ENCODE results near the gene MAPK4. TPM values are rescaled to one million over a fixed set of nuclear protein-coding genes. Genes with fewer than 3 reads are reported as not detected.

MAPK4 gene
- total RNA-seq, 1 experiment from 2014 or later = 4.2 TPM

- POLR2A ChIA-PET = no interaction called here
- H3K4me3 Mint-ChIP-seq = no peak overlapping the region
- CTCF ChIA-PET = interaction anchor here (1.0 to 1.9 kb wide), 2 partner anchors 9 to 213 kb away, joined by 3 to 5 read pairs; no protein-coding TSS in a partner anchor
- TF ChIP-seq ETV6 (CRISPR knock-in tag; IDR thresholded peaks at IDR 0.05) = no peak
- TF ChIP-seq MLX (CRISPR knock-in tag; IDR thresholded peaks at IDR 0.05) = no peak
- no peak for TF ChIP-seq ATF6 (CRISPR knock-in tag; IDR thresholded peaks at IDR 0.05)
- no peak for TF ChIP-seq OVOL2 (CRISPR knock-in tag; IDR thresholded peaks at IDR 0.05; ENCODE audit: borderline replicate concordance)
- no peak for TF ChIP-seq USF2 (CRISPR knock-in tag; IDR thresholded peaks at IDR 0.05)
- no peak for TF ChIP-seq NFATC4 (CRISPR knock-in tag; IDR thresholded peaks at IDR 0.05)
- no peak for TF ChIP-seq ESRRA (CRISPR knock-in tag; IDR thresholded peaks at IDR 0.05; ENCODE audit: borderline replicate concordance)
- no peak for TF ChIP-seq ZNF512 (CRISPR knock-in tag; IDR thresholded peaks at IDR 0.05; ENCODE audit: borderline replicate concordance)
- no peak for TF ChIP-seq SMAD3 (CRISPR knock-in tag; IDR thresholded peaks at IDR 0.05; ENCODE audit: borderline replicate concordance)
- TF ChIP-seq MXD4 (CRISPR knock-in tag; IDR thresholded peaks at IDR 0.05; ENCODE audit: borderline replicate concordance) = no peak
- TF ChIP-seq PRRX2 (CRISPR knock-in tag; IDR thresholded peaks at IDR 0.05) = no peak
- no peak for TF ChIP-seq E2F1 (CRISPR knock-in tag; IDR thresholded peaks at IDR 0.05)
- TF ChIP-seq ZNF425 (CRISPR knock-in tag; conservative IDR thresholded peaks at IDR 0.05) = no peak
- no peak for ATAC-seq
- no peaks in the 10 kb centered on the region; the same call in 1 of the 2 replicates for H3K27me3 Mint-ChIP-seq (ENCODE audit: low read depth)
- H3K36me3 Mint-ChIP-seq = no peaks in the 10 kb centered on the region
- no peak overlapping the region for H3K27ac Mint-ChIP-seq
- DNase-seq (ENCODE audit: low spot score) = no peak
- peaks cover 9% of the 10 kb centered on the region for H3K4me1 Mint-ChIP-seq
- H3K9me3 Mint-ChIP-seq = peaks cover 14% of the 10 kb centered on the region
Measured at GRCh38 chr18:50653402-50654093, 93.7 kb downstream of the MAPK4 start.

GRCh38 chr18:50654211-50654610 is 94.3 kb downstream of the MAPK4 start:
- Mint-ChIP-seq H3K4me1 (peaks cover 14% of the 10 kb centered on the region), H3K27ac (no peak overlapping the region), H3K36me3 (no peaks in the 10 kb centered on the region), H3K27me3 (ENCODE audit: low read depth) (no peaks in the 10 kb centered on the region; the same call in 1 of the 2 replicates), H3K4me3 (no peak overlapping the region), H3K9me3 (peaks cover 15% of the 10 kb centered on the region)
- CTCF ChIA-PET = interaction anchor here (1.0 to 1.9 kb wide), 2 partner anchors 10 to 213 kb away, joined by 3 to 5 read pairs; no protein-coding TSS in a partner anchor
- DNase-seq (ENCODE audit: low spot score) = no peak
- no peak for TF ChIP-seq ZNF121 (CRISPR knock-in tag; IDR thresholded peaks at IDR 0.05)
- no peak for ATAC-seq
- POLR2A ChIA-PET = no interaction called here
